ENCODE results near the gene CPO.

Gene CPO

DNA sequence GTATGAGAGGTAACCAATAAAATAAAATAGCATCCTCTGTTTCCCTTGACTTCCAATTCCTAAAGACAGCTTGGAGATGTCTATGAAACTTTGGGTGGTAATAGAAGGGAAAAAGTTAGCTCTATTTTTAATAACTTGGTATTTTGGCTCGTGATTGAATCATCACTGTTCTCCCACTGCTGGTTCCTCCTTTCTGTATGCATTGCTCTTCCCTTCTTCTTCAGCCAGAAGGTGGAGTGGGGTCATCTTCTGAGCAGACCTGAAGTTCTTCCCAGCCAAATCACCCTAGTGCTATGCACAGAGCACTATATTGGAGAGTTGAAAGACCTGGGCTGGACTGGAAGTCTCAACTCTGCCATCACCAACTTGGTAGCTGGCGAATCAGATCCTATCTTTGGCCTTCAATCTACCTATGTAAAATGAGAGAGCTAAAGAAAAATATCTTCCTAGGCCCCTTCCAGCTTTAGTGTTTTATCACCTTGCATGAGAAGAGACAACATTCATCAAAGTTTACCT is 54.1 kb downstream of the CPO start:
- no peak for DNase-seq

DNA sequence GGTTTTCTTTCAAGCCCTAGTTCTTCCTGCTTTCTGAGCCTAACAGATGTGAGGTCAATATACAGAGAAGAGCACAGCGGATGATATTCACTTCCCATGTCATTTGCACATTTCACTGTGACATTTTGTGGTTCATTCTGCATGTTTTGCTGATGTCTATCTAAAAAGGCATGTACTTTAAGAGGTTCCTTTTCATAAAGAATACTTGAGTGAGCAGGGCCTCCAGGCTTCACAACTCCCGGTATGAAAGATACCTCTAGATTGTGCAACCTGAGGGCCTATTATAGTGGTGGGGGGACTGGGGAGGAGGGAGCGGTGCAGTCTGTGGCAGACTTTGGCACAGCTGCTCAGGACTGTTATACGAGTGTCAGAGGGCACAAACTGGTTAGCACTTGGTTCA is 54.6 kb downstream of the CPO start:
- in situ Hi-C loops (cut with HindIII; ENCODE audit: low pct_ligation_motif_present, low pct_unique_long_range_greater_than_20kb, low sequenced_read_pairs), result no loop called here
- DNase-seq, result no peak

More for the DNA sequence above, 54.1 kb downstream of the CPO start:
- in situ Hi-C loops (cut with HindIII; ENCODE audit: low pct_ligation_motif_present, low pct_unique_long_range_greater_than_20kb, low sequenced_read_pairs), result no loop called here

DNA sequence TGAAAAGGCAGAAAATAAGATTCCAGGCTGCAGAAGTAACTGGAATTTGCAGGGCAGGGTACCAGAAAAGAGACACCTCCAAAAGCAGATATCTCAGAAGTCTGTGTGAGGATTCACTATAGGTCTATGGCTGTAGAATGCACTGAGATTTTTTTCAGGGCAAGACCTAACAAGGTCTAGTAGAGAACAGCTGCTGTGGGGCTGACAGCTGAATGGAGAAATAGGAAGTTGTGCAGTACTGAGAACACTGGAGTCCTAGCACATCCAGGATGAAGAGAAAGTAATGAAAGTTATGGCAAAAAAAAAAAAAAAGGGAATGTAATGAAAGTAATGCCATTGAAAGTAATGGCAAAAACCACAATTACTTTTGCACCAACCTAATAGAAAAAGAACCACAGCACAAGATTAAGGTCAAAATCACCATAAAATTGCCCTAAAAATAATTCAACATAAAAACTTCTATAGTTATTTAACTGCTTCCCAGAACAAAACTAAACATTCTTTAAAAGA is 57.3 kb downstream of the CPO start:
- in situ Hi-C loops (cut with HindIII; ENCODE audit: low pct_ligation_motif_present, low pct_unique_long_range_greater_than_20kb, low sequenced_read_pairs), result no loop called here
- DNase-seq, result no peak

DNA sequence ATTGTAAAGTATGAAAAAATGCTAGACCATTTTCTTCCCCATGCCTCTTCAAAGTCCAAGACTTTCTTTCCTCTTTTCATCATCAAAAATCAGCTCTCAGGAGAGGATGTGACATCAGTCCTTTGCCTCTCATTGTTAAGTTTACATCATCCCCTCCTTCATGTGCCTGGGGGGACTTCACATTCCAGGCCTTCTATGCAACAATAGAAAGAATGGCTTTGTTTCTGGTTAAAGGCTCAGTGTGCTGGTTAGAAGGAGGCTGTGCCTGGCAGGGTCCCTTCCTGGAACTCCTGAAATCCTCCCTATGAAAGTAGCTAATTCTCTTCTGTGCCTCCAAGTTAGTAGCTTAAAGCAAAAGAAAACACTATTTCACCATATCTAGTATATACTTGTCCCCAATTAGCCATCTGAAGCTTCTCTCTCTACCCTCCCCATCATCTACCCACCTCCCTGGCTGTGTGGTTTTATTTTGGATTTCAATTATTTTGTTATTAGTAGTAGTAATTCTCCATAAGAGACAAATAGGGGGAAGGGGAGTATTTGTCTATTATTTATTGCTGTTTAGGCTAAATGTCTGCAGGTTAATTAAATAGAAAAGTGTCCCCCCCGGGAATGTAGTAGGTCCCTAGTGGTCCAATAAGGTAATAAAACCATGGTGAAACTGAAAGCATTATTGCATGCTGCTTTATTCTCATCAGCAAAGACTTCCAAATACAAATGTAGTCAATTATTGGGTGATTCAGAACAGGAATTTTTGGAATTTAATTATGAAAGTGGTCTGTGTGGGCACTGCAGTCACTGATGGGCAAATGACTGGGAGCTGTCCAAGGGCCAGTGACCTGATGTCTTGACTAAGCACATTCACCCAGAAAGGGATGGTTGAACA is 69.0 kb downstream of the CPO start:
- in situ Hi-C loops (cut with HindIII; ENCODE audit: low pct_ligation_motif_present, low pct_unique_long_range_greater_than_20kb, low sequenced_read_pairs), result no loop called here
- peak; percentile 10 for DNase-seq

DNA sequence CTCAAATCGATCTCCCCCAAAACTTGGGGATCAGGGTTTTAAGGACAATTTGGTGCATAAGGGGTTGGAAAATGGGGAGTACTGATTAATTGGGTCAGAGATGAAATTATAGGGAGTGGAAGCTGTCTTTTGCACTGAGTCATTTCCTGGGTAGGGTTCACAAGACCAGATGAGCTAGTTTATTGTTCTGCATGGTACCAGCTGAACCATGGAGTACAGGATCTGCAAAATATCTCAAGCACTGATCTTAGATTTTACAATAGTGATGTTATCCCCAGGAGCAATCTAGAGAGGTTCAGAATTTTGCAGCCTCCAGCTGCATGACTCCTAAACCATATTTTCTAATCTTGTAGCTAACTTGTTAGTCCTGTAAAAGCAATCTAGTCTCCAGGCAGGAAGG is 73.1 kb downstream of the CPO start:
- no peak for DNase-seq
- in situ Hi-C loops (cut with HindIII; ENCODE audit: low pct_ligation_motif_present, low pct_unique_long_range_greater_than_20kb, low sequenced_read_pairs), result no loop called here

DNA sequence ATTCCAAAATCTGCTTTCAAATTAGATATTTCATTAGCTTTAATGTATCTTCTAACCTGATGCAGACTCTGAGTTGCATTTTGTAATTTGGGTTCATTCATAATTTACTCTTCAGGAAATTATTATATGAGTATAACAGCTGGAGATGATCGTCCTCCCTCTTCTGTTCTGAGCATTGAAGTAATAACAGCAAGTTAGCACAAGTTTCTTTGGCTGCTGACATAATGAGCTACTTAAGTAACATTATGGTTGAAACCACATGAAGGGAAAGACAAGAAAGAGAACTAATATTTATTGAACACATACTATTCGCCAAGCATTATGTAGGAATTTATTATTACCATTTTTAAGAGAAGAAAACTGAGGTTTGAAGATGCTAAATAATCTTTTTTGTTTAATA is 75.1 kb downstream of the CPO start:
- no peak for DNase-seq
- in situ Hi-C loops (cut with HindIII; ENCODE audit: low pct_ligation_motif_present, low pct_unique_long_range_greater_than_20kb, low sequenced_read_pairs), result no loop called here

DNA sequence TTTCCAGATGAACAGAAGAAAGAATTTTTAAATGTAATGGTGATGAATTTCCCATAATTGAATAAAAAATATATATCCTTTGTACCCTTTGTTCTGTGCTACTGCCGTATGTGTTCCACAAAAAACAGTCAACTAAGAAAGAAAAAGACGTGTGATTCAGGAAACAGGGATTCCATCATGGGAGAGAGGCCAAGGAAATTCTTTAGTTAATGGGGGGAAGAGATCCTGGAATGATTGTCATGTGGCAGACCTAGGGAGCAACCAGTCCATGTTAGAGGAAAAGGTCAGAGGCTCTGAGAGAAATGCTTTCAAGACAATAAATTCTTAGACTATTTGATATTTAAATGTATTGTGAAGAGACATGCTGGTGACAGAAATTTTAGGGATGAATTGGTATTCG is 76.6 kb downstream of the CPO start:
- in situ Hi-C loops (cut with HindIII; ENCODE audit: low pct_ligation_motif_present, low pct_unique_long_range_greater_than_20kb, low sequenced_read_pairs), result no loop called here
- no peak for DNase-seq
